H9 (cell line): Measurements from ENCODE around the gene ANKRD39. TPM values are rescaled to one million over a fixed set of nuclear protein-coding genes. Genes with fewer than 3 reads are reported as not detected.

Experiments
- DNase-seq: peaks from one replicate; pipeline ENCODE4 v3.0.0-alpha.2; 2017
- H2AFZ ChIP-seq: one replicate; pipeline ENCODE4 v1.6.1; 2013; ENCODE audit warnings: mild to moderate bottlenecking, low read length, control low read depth, moderate library complexity
- H2AK5ac ChIP-seq: 2 replicates; pipeline ENCODE4 v1.6.1; 2013; ENCODE audit warnings: low read length, control low read depth, mixed read lengths; ENCODE audit not compliant: insufficient read length
- H2BK120ac ChIP-seq: one replicate; pipeline ENCODE4 v1.6.1; 2013; ENCODE audit warnings: low read depth, mild to moderate bottlenecking, low read length, control low read depth, inconsistent platforms; ENCODE audit not compliant: poor library complexity, severe bottlenecking
- H2BK12ac ChIP-seq: 2 replicates; pipeline ENCODE4 v1.6.1; 2013; ENCODE audit warnings: low read length, control low read depth, mixed read lengths, low read depth; ENCODE audit not compliant: insufficient read length
- H2BK15ac ChIP-seq: 2 replicates; pipeline ENCODE4 v1.6.1; 2013; ENCODE audit warnings: low read depth, low read length, control low read depth
- H2BK20ac ChIP-seq: one replicate; pipeline ENCODE4 v1.6.1; 2013; ENCODE audit warnings: low read depth, mild to moderate bottlenecking, low read length, control low read depth, inconsistent platforms; ENCODE audit not compliant: poor library complexity, severe bottlenecking
- H2BK5ac ChIP-seq: 2 replicates; pipeline ENCODE4 v1.6.1; 2013; ENCODE audit warnings: low read length, control low read depth, mixed read lengths; ENCODE audit not compliant: insufficient read length
- H3K14ac ChIP-seq: 2 replicates; pipeline ENCODE4 v1.6.1; 2013; ENCODE audit warnings: low read length, control low read depth; ENCODE audit not compliant: insufficient read depth
- H3K18ac ChIP-seq: 2 replicates; pipeline ENCODE4 v1.6.1; 2013; ENCODE audit warnings: low read depth, mild to moderate bottlenecking, mixed read lengths, low read length, control low read depth; ENCODE audit not compliant: insufficient read length
- H3K23ac ChIP-seq: 2 replicates; pipeline ENCODE4 v1.6.1; 2013; ENCODE audit warnings: low read length, control low read depth, mixed read lengths, low read depth; ENCODE audit not compliant: insufficient read length
- H3K23me2 ChIP-seq: 2 replicates; pipeline ENCODE4 v1.6.1; 2013; ENCODE audit warnings: low read depth, mild to moderate bottlenecking, mixed read lengths, low read length, control low read depth; ENCODE audit not compliant: insufficient read length, poor library complexity, severe bottlenecking
- H3K27ac ChIP-seq: 2 replicates; pipeline ENCODE4 v1.5.1; 2013; ENCODE audit warnings: low read length, control low read depth, mixed read lengths, low read depth; ENCODE audit not compliant: insufficient read length
- H3K27me3 ChIP-seq: 2 replicates; pipeline ENCODE4 v1.6.1; 2013; ENCODE audit warnings: low read length, control low read depth, inconsistent platforms; ENCODE audit not compliant: insufficient read depth
- H3K4ac ChIP-seq: 2 replicates; pipeline ENCODE4 v1.6.1; 2013; ENCODE audit warnings: low read depth, mild to moderate bottlenecking, control low read depth, inconsistent platforms, low read length, moderate library complexity
- H3K4me1 ChIP-seq: 2 replicates; pipeline ENCODE4 v1.6.1; 2013; ENCODE audit warnings: low read length, control low read depth, inconsistent platforms; ENCODE audit not compliant: insufficient read depth
- H3K4me2 ChIP-seq: 2 replicates; pipeline ENCODE4 v1.6.1; 2013; ENCODE audit warnings: low read length, control low read depth, mixed read lengths; ENCODE audit not compliant: insufficient read length, insufficient read depth
- H3K56ac ChIP-seq: 2 replicates; pipeline ENCODE4 v1.6.1; 2013; ENCODE audit warnings: low read depth, mild to moderate bottlenecking, mixed read lengths, low read length, control low read depth; ENCODE audit not compliant: insufficient read length
- H3K79me1 ChIP-seq: 2 replicates; pipeline ENCODE4 v1.6.1; 2013; ENCODE audit warnings: low read depth, mild to moderate bottlenecking, moderate library complexity, low read length, control low read depth, inconsistent platforms; ENCODE audit not compliant: insufficient read depth, poor library complexity, severe bottlenecking
- H3K79me2 ChIP-seq: 2 replicates; pipeline ENCODE4 v1.6.1; 2013; ENCODE audit warnings: low read length, control low read depth, inconsistent platforms; ENCODE audit not compliant: insufficient read depth
- H3K9ac ChIP-seq: 2 replicates; pipeline ENCODE4 v1.6.1; 2013; ENCODE audit warnings: low read length, control low read depth, mixed read lengths; ENCODE audit not compliant: insufficient read length; ENCODE audit errors: extremely low read depth
- H3K9me3 ChIP-seq: one replicate; pipeline ENCODE4 v1.6.1; 2013; ENCODE audit warnings: low read depth, low read length, inconsistent platforms; ENCODE audit not compliant: control insufficient read depth
- H3T11ph ChIP-seq: one replicate; pipeline ENCODE4 v1.6.1; 2013; ENCODE audit warnings: mild to moderate bottlenecking, low read length, control low read depth, inconsistent platforms
- H4K20me1 ChIP-seq: one replicate; pipeline ENCODE4 v1.6.1; 2013; ENCODE audit not compliant: control insufficient read depth, insufficient read length, insufficient read depth
- H4K5ac ChIP-seq: 2 replicates; pipeline ENCODE4 v1.6.1; 2013; ENCODE audit warnings: low read depth, mild to moderate bottlenecking, mixed read lengths, low read length, control low read depth; ENCODE audit not compliant: insufficient read length
- H4K8ac ChIP-seq: replicated peaks from 2 replicates; pipeline ENCODE4 v1.6.1; 2013; ENCODE audit warnings: low read length, control low read depth, mixed read lengths, low read depth; ENCODE audit not compliant: insufficient read length
- H4K91ac ChIP-seq: 2 replicates; pipeline ENCODE4 v1.6.1; 2013; ENCODE audit warnings: low read depth, mild to moderate bottlenecking, moderate library complexity, mixed read lengths, low read length, control low read depth; ENCODE audit not compliant: insufficient read length
- H3K27ac Mint-ChIP-seq, 3 experiments: 2 replicates in 2 of 3; 3 replicates in 1 of 3; pipeline ENCODE4 v1.8.0; 2020 to 2021; ENCODE audit warnings: mixed read lengths in 3 of 3, mild to moderate bottlenecking in 1 of 3, moderate library complexity in 1 of 3
- H3K27me3 Mint-ChIP-seq: 2 replicates; pipeline ENCODE4 v1.8.0; 2021; ENCODE audit warnings: low read depth, mild to moderate bottlenecking, moderate library complexity, mixed read lengths
- H3K36me3 Mint-ChIP-seq, 3 experiments: 2 replicates in 2 of 3; 3 replicates in 1 of 3; pipeline ENCODE4 v1.8.0; 2020 to 2021; ENCODE audit warnings: low read depth in 3 of 3, mixed read lengths in 3 of 3; ENCODE audit not compliant: insufficient read depth in 1 of 3
- H3K4me1 Mint-ChIP-seq, 2 experiments: 2 replicates each; pipeline ENCODE4 v1.8.0; 2020; ENCODE audit warnings: mixed read lengths in 2 of 2
- H3K4me3 Mint-ChIP-seq, 2 experiments: 2 replicates in 1 of 2; 3 replicates in 1 of 2; pipeline ENCODE4 v1.8.0; 2020 to 2021; ENCODE audit warnings: mild to moderate bottlenecking in 2 of 2, mixed read lengths in 2 of 2, moderate library complexity in 1 of 2
- H3K9me3 Mint-ChIP-seq, 2 experiments: 2 replicates in 1 of 2; 3 replicates in 1 of 2; pipeline ENCODE4 v1.8.0; 2020; ENCODE audit warnings: mild to moderate bottlenecking in 2 of 2, mixed read lengths in 2 of 2, moderate library complexity in 1 of 2
- WGBS: extraction: QIAGEN DNeasy Blood & Tissue Kit; methylation state at CpG from one replicate; pipeline ENCODE4 v1.1.7; 2013; ENCODE audit warnings: missing lambda C conversion rate, low lambda C conversion rate, mixed read lengths; ENCODE audit not compliant: insufficient read length; ENCODE audit errors: extremely low coverage; 5-methylcytosine and 5-hydroxymethylcytosine counted together
- total RNA-seq: library from RNA; stranded (reverse); gene quantifications from 2 replicates; pipeline ENCODE4 v1.2.1, GENCODE V29; 2021
- TF ChIP-seq, protein P1 (sequence below): fragments of 200-600 bp; sonication (generic); conservative IDR thresholded peaks from 3 replicates; pipeline ENCODE4 v1.8.0; 2021; ENCODE audit warnings: antibody characterized with exemption, mild to moderate bottlenecking

Gene ANKRD39
- total RNA-seq, 1 experiment from 2014 or later = 13.0 TPM

DNA sequence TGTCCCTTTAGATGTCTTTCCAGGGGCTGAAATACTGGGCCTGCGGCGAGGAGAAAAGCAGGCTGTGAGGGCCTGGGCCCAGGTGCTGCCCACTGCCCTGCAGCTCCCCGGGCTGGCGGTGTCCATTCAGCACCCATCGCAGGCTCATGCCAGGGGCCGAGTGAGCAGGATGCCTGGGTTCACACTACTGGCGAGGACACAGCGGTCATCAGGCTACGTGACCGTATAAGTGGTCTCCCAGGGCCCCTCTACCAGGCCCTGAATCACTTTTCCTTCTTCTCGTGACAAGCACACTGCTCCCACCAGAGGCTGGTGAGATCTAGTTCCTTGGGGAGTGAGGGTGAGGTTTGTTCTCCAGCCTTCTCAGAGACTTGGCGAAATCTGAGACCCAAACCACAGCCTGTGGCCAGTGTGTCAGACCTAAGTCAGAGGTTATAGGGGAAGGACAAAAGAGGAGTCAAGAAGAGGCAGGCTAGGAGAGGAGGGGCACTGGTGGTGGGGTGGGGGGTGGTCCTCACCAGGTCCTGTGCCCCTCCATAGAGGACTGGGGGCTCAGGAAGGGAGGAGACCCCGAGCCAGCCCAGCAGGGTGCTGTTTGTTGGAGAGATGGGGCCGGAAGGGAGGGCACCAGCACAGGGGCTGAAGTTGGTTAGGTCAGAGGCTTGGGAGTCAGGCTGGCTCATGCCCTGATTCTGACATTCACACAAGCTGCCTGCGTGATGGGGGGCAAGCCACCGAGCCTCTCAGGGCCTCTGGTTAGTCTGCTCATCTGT, 18.6 kb upstream of the ANKRD39 start:
- Histone ChIP-seq H2BK12ac (no peak overlapping the region), H2BK15ac (no peak overlapping the region), H3K9me3 (no peaks in the 10 kb centered on the region), H4K5ac (no peak overlapping the region), H3K18ac (no peak overlapping the region), H3K23me2 (no peaks in the 10 kb centered on the region), H4K20me1 (no peaks in the 10 kb centered on the region), H3K4me1 (peaks cover 3% of the 10 kb centered on the region; the same call in 1 of the 2 replicates), H2BK5ac (no peak overlapping the region), H3K79me2 (no peaks in the 10 kb centered on the region), H3K14ac (0 out of 2 replicates have a peak overlapping the region, but pooled peaks have one; percentile 2), H2AFZ (no peak overlapping the region), H3K27me3 (no peaks in the 10 kb centered on the region), H4K8ac (no peak overlapping the region), H3K56ac (no peak overlapping the region), H3K9ac (no peak overlapping the region), H4K91ac (no peak overlapping the region), H2AK5ac (no peak overlapping the region), H3K79me1 (no peaks in the 10 kb centered on the region), H3K4me2 (no peak overlapping the region), H3K4ac (no peak overlapping the region), H3K27ac (no peak overlapping the region), H2BK20ac (no peak overlapping the region), H2BK120ac (no peak overlapping the region), H3K23ac (no peak overlapping the region), H3T11ph (no peak overlapping the region)
- H3K4me1 Mint-ChIP-seq = peaks cover 59 to 69% of the 10 kb centered on the region in 2 experiments
- WGBS = no CpG with 5 or more reads among the region's 16 CpGs
- peak overlapping the region in 1 of 3 experiments; percentile 66; a peak in 1 of 7 replicates for H3K27ac Mint-ChIP-seq
- peaks cover 1% of the 10 kb centered on the region for H3K27me3 Mint-ChIP-seq
- TF ChIP-seq, protein P1, sequence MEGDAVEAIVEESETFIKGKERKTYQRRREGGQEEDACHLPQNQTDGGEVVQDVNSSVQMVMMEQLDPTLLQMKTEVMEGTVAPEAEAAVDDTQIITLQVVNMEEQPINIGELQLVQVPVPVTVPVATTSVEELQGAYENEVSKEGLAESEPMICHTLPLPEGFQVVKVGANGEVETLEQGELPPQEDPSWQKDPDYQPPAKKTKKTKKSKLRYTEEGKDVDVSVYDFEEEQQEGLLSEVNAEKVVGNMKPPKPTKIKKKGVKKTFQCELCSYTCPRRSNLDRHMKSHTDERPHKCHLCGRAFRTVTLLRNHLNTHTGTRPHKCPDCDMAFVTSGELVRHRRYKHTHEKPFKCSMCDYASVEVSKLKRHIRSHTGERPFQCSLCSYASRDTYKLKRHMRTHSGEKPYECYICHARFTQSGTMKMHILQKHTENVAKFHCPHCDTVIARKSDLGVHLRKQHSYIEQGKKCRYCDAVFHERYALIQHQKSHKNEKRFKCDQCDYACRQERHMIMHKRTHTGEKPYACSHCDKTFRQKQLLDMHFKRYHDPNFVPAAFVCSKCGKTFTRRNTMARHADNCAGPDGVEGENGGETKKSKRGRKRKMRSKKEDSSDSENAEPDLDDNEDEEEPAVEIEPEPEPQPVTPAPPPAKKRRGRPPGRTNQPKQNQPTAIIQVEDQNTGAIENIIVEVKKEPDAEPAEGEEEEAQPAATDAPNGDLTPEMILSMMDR = no peak
- H3K9me3 Mint-ChIP-seq = no peaks in the 10 kb centered on the region
- H3K36me3 Mint-ChIP-seq = 0 out of 7 replicates have a peak, but pooled peaks cover 0 to 5% (median 0%) of the 10 kb centered on the region in 3 experiments
- no peak for DNase-seq
- H3K4me3 Mint-ChIP-seq = peak overlapping the region in 1 of 2 experiments; percentile 35; a peak in 1 of 5 replicates
